Middle frontal gyrus (tissue), 1 donor: Measurements from ENCODE around the gene IL17RC.
"Not testable (repeated sequence)": the region's sequence is repeated elsewhere in the genome, so short reads cannot be mapped to it uniquely, and the experiment has no call there.

Source experiments
- DNase-seq: peaks from one replicate; pipeline ENCODE4 v3.0.0-alpha.2; 2015; ENCODE audit warnings: low spot score; ENCODE audit errors: extremely low spot score

Gene IL17RC

DNA sequence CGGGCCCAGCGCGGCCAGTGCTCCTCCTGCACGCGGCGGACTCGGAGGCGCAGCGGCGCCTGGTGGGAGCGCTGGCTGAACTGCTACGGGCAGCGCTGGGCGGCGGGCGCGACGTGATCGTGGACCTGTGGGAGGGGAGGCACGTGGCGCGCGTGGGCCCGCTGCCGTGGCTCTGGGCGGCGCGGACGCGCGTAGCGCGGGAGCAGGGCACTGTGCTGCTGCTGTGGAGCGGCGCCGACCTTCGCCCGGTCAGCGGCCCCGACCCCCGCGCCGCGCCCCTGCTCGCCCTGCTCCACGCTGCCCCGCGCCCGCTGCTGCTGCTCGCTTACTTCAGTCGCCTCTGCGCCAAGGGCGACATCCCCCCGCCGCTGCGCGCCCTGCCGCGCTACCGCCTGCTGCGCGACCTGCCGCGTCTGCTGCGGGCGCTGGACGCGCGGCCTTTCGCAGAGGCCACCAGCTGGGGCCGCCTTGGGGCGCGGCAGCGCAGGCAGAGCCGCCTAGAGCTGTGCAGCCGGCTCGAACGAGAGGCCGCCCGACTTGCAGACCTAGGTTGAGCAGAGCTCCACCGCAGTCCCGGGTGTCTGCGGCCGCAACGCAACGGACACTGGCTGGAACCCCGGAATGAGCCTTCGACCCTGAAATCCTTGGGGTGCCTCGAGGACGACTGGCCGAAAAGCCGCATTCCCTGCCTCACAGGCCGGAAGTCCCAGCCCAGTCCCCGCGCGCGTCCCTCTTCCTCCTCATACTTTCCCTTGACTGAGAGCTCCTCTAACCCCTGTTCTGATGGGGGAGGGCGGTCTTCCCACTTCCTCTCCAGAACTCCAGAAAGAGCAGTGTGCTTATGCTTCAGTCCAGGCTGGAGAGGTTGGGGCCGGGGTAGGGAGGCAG lies 1.4 kb upstream of the IL17RC start:
- no peak for DNase-seq

DNA sequence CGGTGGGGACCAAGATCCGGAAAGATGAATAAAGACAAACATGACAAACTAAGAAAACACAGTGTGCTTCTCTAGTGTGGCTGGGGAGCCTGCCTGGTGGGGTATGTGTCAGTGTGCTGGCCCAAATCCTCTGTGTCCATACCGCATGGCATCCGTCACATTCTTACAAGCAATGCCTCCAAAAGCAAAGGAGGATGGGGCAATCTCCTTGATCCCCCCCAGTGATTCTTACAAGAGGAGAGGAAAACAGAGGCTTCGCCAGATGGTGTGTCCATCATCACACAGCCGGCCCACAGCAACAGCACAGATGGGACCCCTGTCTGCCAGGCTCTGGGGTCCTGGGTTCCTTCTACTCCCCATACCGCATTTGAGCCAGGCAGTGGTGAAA lies 558 bp upstream of the IL17RC start:
- no peak for DNase-seq

DNA sequence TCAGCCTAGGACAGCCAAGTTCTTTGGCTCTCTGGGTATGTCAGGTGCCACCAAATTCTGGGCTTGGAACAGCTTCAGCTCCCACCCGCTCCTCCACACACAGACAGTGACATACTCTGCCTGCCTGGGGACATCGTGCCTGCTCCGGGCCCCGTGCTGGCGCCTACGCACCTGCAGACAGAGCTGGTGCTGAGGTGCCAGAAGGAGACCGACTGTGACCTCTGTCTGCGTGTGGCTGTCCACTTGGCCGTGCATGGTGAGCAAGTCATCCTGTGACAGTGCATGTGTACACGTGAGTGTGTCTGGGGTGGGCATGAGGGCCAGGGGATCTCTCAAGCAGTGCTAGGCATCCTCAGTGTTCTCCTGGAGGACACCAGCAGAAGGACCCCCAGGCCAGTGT lies 922 bp downstream of the IL17RC start:
- no peak for DNase-seq

DNA sequence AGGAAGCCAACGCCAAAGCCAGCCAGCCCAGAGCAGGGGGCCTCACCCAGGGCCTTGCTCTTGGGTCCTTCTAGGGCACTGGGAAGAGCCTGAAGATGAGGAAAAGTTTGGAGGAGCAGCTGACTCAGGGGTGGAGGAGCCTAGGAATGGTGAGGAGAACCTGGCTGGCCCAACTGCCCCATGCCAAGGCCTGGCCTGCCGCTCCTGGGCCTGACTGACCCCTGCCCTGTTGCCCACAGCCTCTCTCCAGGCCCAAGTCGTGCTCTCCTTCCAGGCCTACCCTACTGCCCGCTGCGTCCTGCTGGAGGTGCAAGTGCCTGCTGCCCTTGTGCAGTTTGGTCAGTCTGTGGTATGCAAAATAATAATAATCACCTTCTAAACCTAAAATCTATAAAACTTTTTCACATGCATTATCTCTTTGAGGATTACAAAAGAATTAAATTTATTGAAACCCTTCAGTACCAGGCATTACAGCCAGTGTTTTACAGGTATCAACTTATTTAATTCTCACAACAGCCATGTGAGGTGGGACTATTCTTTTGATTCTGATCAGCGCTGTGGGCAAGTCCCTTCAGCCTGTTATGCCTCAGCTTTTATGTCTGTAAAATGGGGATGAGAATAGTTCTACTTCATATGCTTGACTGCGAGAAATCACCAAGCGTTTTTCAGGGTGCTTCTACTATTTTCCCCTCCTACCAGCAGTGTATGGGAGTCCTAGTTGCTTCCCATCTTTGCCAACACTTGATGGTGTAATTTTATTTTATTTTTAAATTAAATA lies 1.6 kb downstream of the IL17RC start:
- no peak for DNase-seq

DNA sequence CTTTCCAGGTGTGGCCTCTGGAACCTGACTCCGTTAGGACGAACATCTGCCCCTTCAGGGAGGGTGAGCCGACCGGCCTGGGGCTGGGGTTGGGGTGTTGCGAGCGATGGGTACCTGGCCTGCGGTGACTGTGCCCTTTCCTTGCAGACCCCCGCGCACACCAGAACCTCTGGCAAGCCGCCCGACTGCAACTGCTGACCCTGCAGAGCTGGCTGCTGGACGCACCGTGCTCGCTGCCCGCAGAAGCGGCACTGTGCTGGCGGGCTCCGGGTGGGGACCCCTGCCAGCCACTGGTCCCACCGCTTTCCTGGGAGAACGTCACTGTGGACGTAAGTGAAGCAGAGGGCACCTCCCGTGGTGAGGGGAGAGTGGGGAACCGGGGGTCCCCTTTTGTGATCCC lies 11.3 kb downstream of the IL17RC start:
- no peak for DNase-seq

DNA sequence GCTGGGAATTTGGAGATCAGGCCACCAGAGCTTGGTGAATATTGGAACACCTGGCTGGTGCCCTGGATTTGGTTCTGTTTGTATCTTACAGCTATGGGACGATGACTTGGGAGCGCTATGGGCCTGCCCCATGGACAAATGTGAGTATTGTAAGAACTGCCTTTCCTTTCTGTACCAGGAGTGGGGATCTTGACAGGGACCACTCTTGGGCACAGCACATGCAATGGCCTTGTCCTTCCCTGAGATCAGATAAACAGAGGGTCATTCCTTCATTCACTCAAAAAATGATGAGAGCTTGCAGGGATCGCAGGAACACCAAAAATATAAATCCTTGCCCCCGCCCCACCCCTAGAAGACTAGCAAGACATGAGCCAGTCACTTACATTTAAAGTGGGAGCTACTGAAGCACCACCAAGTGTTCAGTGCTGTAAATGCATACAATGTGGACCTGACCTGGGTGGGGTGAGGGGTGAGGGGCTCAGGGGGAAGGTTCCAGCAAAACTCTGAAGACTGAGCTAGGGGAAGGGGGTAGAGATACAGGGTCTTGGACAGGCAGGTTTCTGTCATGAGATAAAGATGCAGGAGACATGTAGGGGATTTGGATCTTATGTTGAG lies 14.0 kb downstream of the IL17RC start:
- DNase-seq = no peak

DNA sequence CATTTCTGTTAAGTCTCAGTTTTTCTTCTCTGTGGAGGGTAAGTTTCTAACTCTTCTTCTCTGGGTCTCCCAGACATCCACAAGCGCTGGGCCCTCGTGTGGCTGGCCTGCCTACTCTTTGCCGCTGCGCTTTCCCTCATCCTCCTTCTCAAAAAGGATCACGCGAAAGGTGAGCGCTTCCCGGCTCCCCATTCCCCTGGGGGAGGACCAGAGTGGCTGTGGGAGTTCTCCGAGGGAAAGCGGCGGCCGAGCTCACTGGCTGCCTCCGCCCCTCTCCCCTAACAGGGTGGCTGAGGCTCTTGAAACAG lies 15.6 kb downstream of the IL17RC start:
- DNase-seq = no peak

DNA sequence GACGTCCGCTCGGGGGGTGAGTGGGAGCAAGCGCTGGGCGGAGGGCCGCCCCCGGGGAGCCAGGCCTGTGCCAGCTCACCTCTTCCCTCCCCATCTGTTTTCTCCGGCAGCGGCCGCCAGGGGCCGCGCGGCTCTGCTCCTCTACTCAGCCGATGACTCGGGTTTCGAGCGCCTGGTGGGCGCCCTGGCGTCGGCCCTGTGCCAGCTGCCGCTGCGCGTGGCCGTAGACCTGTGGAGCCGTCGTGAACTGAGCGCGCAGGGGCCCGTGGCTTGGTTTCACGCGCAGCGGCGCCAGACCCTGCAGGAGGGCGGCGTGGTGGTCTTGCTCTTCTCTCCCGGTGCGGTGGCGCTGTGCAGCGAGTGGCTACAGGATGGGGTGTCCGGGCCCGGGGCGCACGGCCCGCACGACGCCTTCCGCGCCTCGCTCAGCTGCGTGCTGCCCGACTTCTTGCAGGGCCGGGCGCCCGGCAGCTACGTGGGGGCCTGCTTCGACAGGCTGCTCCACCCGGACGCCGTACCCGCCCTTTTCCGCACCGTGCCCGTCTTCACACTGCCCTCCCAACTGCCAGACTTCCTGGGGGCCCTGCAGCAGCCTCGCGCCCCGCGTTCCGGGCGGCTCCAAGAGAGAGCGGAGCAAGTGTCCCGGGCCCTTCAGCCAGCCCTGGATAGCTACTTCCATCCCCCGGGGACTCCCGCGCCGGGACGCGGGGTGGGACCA lies 16.1 kb downstream of the IL17RC start:
- no peak for DNase-seq

DNA sequence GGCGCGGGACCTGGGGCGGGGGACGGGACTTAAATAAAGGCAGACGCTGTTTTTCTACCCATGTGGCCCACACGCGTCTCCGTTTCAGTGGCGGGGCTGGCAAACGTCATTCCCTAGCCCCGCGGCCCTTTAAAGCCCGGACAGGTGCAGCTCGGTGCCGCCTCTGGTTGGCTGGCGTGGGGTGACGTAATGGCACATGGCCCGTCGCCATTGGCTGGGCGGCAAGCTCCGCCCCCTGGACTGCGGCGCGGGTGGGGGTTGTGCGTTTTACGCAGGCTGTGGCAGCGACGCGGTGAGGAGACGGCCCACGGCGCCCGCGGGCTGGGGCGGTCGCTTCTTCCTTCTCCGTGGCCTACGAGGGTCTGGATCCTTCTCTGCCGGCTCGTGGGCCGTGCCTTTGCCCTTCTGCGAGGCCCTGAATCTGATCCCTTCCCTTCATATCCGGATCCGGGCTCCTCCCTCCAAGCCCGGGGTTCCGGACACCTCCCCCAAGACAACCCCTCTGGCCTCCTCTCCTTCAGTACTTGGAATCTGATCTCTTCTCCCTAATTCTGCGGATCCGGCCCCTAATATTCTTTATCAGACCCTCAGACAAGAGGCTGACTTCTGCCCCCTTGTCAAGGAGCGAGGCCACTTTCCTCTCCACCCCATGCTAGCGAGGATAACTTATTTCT lies 16.8 kb downstream of the IL17RC start, which contains the start of gene CRELD1:
TSS of gene CRELD1 (plus strand) at position 274 of the 674 bp plus-strand sequence. CDS start 605 bp downstream, outside the sequence.
- peak; percentile 94 for DNase-seq

DNA sequence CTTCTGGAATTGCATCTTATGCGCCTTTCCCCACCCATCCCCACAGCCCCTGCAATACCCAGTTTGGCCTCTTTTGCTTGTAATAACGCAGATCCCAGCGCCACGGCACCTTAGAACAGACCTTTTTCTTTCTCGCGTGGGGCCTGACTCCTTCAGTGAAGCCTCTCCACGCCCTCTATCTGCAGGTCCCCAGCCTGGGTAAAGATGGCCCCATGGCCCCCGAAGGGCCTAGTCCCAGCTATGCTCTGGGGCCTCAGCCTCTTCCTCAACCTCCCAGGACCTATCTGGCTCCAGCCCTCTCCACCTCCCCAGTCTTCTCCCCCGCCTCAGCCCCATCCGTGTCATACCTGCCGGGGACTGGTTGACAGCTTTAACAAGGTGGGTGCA lies 17.3 kb downstream of the IL17RC start:
- no peak for DNase-seq

DNA sequence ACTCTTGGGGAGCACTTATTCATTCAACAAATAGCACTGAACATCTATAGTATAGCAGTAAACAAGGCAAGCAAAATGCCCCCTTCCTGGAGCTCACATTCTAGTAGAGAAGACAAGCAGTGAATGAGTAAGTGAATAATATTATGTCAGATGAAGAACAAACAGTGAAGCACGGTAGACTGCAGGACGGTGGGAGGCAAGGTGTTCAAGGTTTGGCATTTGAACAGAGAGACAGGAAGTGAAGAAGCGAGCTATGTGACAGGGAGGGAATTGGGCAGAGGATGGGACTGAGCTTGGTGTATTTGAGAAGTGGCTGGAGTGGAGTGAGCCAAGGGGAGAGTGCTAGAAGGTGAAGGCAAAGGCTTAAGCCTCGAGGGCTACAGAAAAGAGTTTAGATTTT lies 18.1 kb downstream of the IL17RC start:
- DNase-seq = no peak

DNA sequence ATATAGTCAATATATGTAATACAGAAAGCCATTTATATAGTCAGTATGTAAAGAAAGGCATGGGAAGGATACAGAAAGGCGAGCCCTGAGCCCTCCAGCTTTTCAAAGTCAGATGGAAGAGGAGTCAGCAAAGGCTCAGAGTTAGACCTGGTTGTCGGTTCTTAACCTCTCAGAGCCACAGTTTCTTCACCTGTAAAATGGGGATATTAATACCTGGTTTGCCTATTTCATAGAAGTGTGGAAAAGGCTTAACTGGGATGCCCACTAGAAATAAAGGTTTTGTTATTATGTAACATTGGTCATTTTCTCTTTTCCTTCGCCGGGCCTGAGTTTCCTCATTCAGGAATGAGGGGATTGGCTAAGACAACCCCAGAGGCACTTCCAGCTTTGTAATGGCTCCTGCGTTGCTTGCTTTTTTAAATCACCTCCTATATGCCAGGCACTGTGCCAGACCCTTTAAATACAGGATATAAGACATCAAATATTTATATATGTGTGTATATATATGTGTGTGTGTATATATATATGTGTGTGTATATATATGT lies 19.1 kb downstream of the IL17RC start:
- no peak for DNase-seq

DNA sequence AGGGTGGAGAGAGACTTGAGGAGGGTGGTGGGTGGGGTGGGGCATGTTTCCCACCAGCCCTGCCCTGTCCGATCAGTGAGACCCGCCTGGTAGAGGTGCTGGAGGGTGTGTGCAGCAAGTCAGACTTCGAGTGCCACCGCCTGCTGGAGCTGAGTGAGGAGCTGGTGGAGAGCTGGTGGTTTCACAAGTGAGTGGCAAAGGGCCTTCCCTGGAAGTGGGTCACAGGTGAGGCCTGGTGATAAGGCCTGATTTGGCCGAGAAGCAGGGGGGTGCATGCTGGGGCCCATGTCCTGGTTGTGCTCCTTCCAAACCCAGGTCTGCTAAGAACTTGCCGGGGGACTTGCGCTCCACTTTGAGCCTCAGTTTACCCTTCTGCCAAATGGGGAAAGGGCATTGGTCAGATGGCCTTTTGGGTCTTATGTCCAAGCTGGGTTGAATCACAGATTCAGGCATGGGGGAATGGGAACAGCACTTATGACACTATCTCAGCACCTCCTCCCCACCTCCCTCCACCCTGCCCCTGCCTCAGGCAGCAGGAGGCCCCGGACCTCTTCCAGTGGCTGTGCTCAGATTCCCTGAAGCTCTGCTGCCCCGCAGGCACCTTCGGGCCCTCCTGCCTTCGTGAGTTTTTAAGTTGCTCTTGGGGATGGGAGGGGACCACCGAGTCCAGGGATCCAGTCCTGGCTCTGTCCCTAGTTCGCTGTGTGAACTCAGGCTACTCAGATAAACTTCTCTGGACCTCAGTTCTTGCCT lies 20.8 kb downstream of the IL17RC start:
- no peak for DNase-seq

DNA sequence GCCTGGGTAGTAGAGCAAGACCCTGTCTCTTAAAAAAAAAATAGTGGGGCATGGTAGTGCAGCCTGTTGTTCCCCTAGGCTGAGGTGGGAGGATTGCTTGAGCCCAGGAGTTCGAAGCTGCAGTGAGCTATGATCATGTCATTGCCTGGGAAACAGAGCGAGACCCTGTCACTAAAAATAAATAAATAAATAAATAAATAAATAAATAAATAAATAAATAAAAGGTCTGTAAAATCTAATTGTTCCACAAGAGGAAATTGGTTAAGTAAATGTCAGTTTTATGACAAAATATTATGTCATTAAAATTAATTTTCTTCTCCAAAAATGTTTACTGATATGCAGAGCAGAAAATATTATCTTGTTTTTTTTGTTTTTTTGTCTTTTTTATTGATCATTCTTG lies 22.1 kb downstream of the IL17RC start:
- no peak for DNase-seq

DNA sequence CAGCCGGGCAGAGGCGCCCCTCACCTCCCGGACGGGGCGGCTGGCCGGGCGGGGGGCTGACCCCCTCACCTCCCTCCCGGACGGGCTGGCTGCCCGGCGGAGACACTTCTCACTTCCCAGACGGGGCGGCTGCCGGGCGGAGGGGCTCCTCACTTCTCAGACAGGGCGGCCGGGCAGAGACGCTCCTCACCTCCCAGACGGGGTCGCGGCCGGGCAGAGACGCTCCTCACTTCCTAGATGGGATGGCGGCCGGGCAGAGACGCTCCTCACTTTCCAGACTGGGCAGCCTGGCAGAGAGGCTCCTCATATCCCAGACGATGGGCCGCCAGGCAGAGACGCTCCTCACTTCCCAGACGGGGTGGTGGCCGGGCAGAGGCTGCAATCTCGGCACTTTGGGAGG lies 23.0 kb downstream of the IL17RC start:
- not testable (repeated sequence) for DNase-seq

DNA sequence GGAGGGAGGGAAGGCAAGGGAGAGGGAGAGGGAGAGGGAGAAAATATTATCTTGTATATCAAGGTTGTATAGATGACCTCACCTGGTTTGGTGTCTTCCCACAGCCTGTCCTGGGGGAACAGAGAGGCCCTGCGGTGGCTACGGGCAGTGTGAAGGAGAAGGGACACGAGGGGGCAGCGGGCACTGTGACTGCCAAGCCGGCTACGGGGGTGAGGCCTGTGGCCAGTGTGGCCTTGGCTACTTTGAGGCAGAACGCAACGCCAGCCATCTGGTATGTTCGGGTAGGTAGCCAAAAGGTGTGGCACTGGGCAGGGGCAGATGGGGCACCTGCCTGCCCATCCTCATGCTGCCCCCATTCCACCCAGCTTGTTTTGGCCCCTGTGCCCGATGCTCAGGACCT lies 23.8 kb downstream of the IL17RC start:
- DNase-seq = no peak

DNA sequence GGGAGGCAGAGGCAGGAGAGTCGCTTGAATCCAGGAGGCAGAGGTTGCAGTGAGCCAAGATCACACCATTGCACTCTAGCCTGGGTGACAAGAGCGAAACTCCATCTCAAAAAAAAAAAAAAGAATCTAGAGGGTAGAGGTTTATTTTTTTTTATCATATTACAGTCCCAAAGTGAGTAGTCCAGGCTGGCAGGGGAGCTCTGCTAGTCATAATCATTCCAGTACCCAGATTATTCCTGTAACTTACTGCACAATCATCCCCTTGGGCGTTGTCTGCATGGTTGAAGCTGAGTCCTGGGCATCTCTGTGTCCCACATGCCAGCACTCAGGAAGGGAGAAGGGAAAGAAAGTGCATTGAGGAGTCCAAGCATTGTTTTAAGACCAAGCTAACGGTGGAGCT lies 25.3 kb downstream of the IL17RC start:
- DNase-seq = no peak

DNA sequence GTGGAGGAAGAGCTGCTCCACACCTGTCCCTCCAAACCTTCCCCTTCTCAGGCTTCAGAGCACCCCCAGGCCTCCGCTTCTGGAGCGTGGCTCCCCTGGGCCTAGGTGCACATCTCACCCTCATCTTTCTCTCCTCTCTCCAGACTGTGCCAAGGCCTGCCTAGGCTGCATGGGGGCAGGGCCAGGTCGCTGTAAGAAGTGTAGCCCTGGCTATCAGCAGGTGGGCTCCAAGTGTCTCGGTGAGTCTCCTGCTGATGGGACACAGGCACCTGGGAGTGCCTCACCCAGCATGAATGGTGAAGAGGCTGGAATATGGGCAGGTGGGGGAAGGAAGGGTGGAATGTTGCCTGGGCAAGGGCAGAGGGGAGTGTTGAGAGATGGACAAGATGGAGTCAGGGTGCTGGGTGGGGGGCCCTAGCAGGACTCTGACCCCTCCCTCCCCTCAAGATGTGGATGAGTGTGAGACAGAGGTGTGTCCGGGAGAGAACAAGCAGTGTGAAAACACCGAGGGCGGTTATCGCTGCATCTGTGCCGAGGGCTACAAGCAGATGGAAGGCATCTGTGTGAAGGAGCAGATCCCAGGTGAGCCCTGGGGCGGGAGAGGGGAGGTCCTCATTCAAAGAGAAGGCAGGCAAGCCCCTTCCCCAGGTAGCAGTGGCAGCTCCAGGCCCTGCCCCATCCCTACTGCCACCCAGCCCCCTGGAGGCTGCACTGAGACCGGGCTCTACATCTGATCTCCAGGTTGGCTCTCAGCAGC lies 26.2 kb downstream of the IL17RC start:
- no peak for DNase-seq

DNA sequence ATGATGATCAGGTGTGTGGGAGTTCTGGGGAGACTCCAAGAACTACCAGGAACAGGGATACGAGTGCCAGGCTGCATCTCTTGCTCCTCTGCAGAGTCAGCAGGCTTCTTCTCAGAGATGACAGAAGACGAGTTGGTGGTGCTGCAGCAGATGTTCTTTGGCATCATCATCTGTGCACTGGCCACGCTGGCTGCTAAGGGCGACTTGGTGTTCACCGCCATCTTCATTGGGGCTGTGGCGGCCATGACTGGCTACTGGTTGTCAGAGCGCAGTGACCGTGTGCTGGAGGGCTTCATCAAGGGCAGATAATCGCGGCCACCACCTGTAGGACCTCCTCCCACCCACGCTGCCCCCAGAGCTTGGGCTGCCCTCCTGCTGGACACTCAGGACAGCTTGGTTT lies 27.4 kb downstream of the IL17RC start:
- DNase-seq = no peak
